Heart right ventricle (tissue), 16 donors: ENCODE data around the gene PNPLA5. TPM values are rescaled to one million over a fixed set of nuclear protein-coding genes. Genes with fewer than 3 reads are reported as not detected.

ENCODE experiments used
- ATAC-seq, 8 donors: fragments of 200-7000 bp; cut with Tn5 transposase; one replicate each; pipeline ENCODE4 v1.9.1; 2020; ENCODE audit warnings: mild to moderate bottlenecking in 8 of 8, moderate library complexity in 8 of 8, moderate number of reproducible peaks in 1 of 8
- DNase-seq, 2 donors: peaks; one replicate each; pipeline ENCODE4 v3.0.0-alpha.2; 2020
- H3K27ac ChIP-seq, 10 donors: fragments of 200-600 bp; sonication (generic) in 2 of 10; one replicate each; pipeline versions ENCODE4 v1.5.0 to v1.8.0; 2020 to 2022; ENCODE audit warnings: mild to moderate bottlenecking in 3 of 10
- H3K27me3 ChIP-seq, 7 donors: fragments of 200-600 bp; one replicate each; pipeline ENCODE4 v1.8.0; 2021 to 2022; ENCODE audit warnings: mild to moderate bottlenecking in 2 of 7
- H3K36me3 ChIP-seq, 9 donors: fragments of 200-600 bp; sonication (generic) in 1 of 9; one replicate each; pipeline versions ENCODE4 v1.5.0 to v1.8.0; 2020 to 2022; ENCODE audit warnings: mild to moderate bottlenecking in 2 of 9
- H3K4me1 ChIP-seq, 9 donors: fragments of 200-600 bp; sonication (generic) in 1 of 9; one replicate each; pipeline versions ENCODE4 v1.5.0 to v1.8.0; 2020 to 2022; ENCODE audit warnings: mild to moderate bottlenecking in 4 of 9
- H3K4me3 ChIP-seq, 10 donors: fragments of 200-600 bp; sonication (generic) in 2 of 10; one replicate each; pipeline versions ENCODE4 v1.5.0 to v1.8.0; 2020 to 2022; ENCODE audit warnings: mild to moderate bottlenecking in 7 of 10, moderate library complexity in 2 of 10
- H3K9me3 ChIP-seq, 11 donors: fragments of 200-600 bp in 10 of 11; sonication (generic) in 2 of 11; one replicate each; pipeline versions ENCODE4 v1.5.0 to v1.8.0; 2013 to 2022; ENCODE audit warnings: mild to moderate bottlenecking in 2 of 11, control low read depth in 1 of 11, moderate library complexity in 1 of 11
- CTCF ChIP-seq, 9 donors: fragments of 200-600 bp; sonication (generic) in 2 of 9; IDR thresholded peaks; one replicate each; pipeline versions ENCODE4 v1.5.0 to v1.8.0; 2021 to 2022; ENCODE audit warnings: antibody characterized with exemption in 9 of 9, mild to moderate bottlenecking in 5 of 9, moderate library complexity in 1 of 9
- WGBS, 2 donors: extraction: QIAGEN DNeasy Blood & Tissue Kit; methylation state at CpG; one replicate each; pipeline ENCODE4 v1.1.7; 2013; ENCODE audit warnings: inconsistent platforms in 1 of 2; 5-methylcytosine and 5-hydroxymethylcytosine counted together
- intact Hi-C, 10 donors: fragments of 100-400 bp; cut with DNase I; formaldehyde crosslinking; loops; one replicate each; pipeline versions ENCODE4 v1.11.1 to v1.14.2; 2022
- polyA plus RNA-seq, 2 donors: library from polyadenylated mRNA; stranded (reverse); fragments of 200-250 nt; gene quantifications; one replicate each; pipeline ENCODE4 v1.2.3, GENCODE V29; 2013
- total RNA-seq, 10 donors: library from RNA; stranded (reverse); fragmentation: NEBNext Ultra II Directional in 3 of 10; extraction: Animal tissue kit (Norgen Biotek cat#: 25700) in 3 of 10; gene quantifications; one replicate each; pipeline versions ENCODE4 v1.2.1 to v1.2.4, GENCODE V29; 2021 to 2023
- donor health status: Arrhythmogenic right ventricular cardiomyopathy.
- donor health status: ischemic (EF 13 %, LVEDD 7.1; RV severe dilation, severe dysfunction).
- donor health status: healthy with polysubstance abuse.
- donor health status: DM: no; HTN: yes; CAD: no.
- donor health status: DM: no; HTN: no; CAD: no.
- donor health status: ischemic (EF 25% LVEDD 6.9; RV normal size, moderate dysfunction).
- donor health status: ischemic (EF 25% LVEDD 5.7; RV mildly dilated, moderate dysfunction).
- donor health status: healthy.
- donor health status: DM: yes; HTN: yes; CAD: no.
- donor health status: Ischemic cardiomyopathy.
- donor health status: ischemic (EF 35%, LVEDD 5.7; RV mildly dilated, moderate dysfunction).
- donor health status: nonischemic (EF 11% LVEDD 7.7; RV severe dilation, severe dysfunction).
- donor health status: DM: yes; HTN: yes; CAD: no.
- donor health status: PGD.
- donor health status: ischemic (EF 29% LVEDD 5.4; RV normal size, mild dysfunction).
- donor health status: nonischemic (EF 23%, LVEDD 6.1; RV moderate dilation, normal function).

Gene PNPLA5
- total and polyA plus RNA-seq, 12 donors = not detected

GRCh38 chr22:43860126-43860525 lies 31.7 kb downstream of the PNPLA5 start:
- no peak for TF ChIP-seq CTCF (IDR thresholded peaks at IDR 0.05)
- DNase-seq (no peak), ATAC-seq (no peak)
- Histone ChIP-seq H3K36me3 (no peaks in the 10 kb centered on the region), H3K27ac (no peak overlapping the region), H3K27me3 (peaks cover 0 to 67% (median 56%) of the 10 kb centered on the region in 7 donors), H3K4me1 (peaks cover 0 to 2% (median 0%) of the 10 kb centered on the region in 9 donors), H3K4me3 (no peak overlapping the region), H3K9me3 (peaks cover 0 to 20% (median 0%) of the 10 kb centered on the region in 11 donors)
- 87 to 89% methylated on average over 11 of the region's 11 CpGs for WGBS, 2 donors
- intact Hi-C loops = no loop called here

GRCh38 chr22:43859621-43860020 lies 32.2 kb downstream of the PNPLA5 start:
- peaks cover 0 to 62% (median 51%) of the 10 kb centered on the region in 7 donors for H3K27me3 ChIP-seq

DNA sequence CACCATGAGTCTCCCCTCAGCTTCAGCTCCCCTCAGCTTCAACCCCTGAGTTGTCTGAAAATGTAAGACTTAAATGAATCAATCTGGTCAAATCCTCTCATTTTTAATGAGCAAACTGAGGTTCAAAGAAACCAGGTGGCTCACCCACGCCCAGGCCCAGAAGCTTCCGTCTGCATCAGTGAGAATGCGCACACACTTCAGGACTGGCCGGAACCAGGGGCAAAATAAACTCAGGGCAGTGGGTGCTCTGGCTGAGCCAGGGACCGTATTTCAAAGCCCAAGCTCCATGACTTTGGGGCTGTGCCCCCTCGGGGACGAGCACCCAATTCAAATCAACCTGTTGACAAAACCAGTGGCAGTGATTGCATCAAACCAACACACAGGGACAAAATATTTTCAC lies 32.6 kb downstream of the PNPLA5 start:
- Histone ChIP-seq H3K4me1 (peaks cover 0 to 2% (median 0%) of the 10 kb centered on the region in 9 donors), H3K4me3 (no peak overlapping the region), H3K36me3 (no peaks in the 10 kb centered on the region), H3K27ac (no peak overlapping the region), H3K9me3 (peaks cover 0 to 20% (median 0%) of the 10 kb centered on the region in 11 donors), H3K27me3 (peaks cover 0 to 57% (median 48%) of the 10 kb centered on the region in 7 donors)
- WGBS, 2 donors = 82 to 89% methylated on average over 7 of the region's 7 CpGs
- intact Hi-C loops = no loop called here
- no peak for ATAC-seq
- DNase-seq = no peak
- no peak for TF ChIP-seq CTCF (IDR thresholded peaks at IDR 0.05)

More at GRCh38 chr22:43859621-43860020, 32.2 kb downstream of the PNPLA5 start:
- DNase-seq = no peak
- H3K27ac ChIP-seq = no peak overlapping the region
- H3K9me3 ChIP-seq = peaks cover 0 to 20% (median 0%) of the 10 kb centered on the region in 11 donors
- H3K4me3 ChIP-seq = no peak overlapping the region
- intact Hi-C loops = no loop called here
- TF ChIP-seq CTCF (IDR thresholded peaks at IDR 0.05) = no peak
- ATAC-seq = no peak
- no peaks in the 10 kb centered on the region for H3K36me3 ChIP-seq
- 79 to 86% methylated on average over 14 of the region's 14 CpGs for WGBS, 2 donors
- peaks cover 0 to 2% (median 0%) of the 10 kb centered on the region in 9 donors for H3K4me1 ChIP-seq

DNA sequence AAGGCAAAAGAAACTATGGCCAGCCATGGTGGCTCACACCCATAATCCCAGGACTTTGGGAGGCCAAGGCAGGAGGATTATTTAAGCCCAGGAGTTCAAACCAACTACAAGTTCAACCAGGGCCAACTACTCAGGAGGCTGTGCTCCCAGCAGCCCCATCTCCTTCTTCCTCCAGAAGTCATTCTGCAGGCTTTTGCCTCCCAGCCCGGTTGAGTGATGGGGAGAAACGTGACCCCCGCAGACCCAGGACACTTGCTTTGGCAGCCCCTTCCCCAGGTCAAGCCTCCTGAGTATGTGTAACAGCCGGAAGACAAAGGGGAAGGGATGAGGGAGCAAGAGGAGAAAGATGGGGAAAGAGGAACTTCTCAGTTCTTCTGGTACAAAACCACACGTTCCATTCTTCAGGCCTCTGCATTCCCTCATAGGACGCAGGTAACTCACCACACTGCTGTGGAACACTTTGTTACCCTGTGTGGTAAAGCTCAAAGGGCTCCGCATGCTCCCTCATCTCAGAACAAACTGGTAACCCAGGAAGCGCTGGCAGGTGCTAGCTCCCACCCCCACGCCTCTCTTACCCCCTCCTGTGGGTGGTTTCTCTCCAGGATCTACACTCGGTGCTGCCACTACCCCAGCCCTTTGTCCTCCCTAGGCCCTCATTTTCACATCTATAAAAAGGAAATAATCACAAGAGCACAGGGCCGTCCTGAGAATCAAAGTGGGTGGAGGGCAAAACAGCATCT lies 33.5 kb downstream of the PNPLA5 start:
- Histone ChIP-seq H3K4me3 (no peak overlapping the region), H3K9me3 (peaks cover 0 to 20% (median 0%) of the 10 kb centered on the region in 11 donors), H3K27me3 (peaks cover 0 to 55% (median 39%) of the 10 kb centered on the region in 7 donors), H3K4me1 (peaks cover 0 to 2% (median 0%) of the 10 kb centered on the region in 9 donors), H3K27ac (no peak overlapping the region), H3K36me3 (no peaks in the 10 kb centered on the region)
- ATAC-seq = no peak
- intact Hi-C loops = no loop called here
- WGBS, 2 donors = 72 to 74% methylated on average over 11 of the region's 11 CpGs
- no peak for DNase-seq
- TF ChIP-seq CTCF (IDR thresholded peaks at IDR 0.05) = no peak
